ENCODE data around the gene ZNF41. TPM values are rescaled to one million over a fixed set of nuclear protein-coding genes. Genes with fewer than 3 reads are reported as not detected.

Gene ZNF41
- total and polyA plus RNA-seq, 2 of the 8 experiments (the other 6 are each of a cell fraction or from before 2014, with no cell fraction given), result 1.8 to 5.3 TPM

- Histone ChIP-seq H3K56ac (replicated peaks; ENCODE audit: insufficient read length, low read depth, low read length) (no peak overlapping the region), H2AK5ac (ENCODE audit: low read depth, low read length) (no peak overlapping the region), H4K91ac (replicated peaks; ENCODE audit: insufficient read length, low read length) (no peak overlapping the region), H3K18ac (ENCODE audit: extremely low read depth, low read length) (no peak overlapping the region), H2BK15ac (ENCODE audit: low read length) (no peak overlapping the region), H2BK12ac (ENCODE audit: low read depth, low read length) (no peak overlapping the region), H3K79me1 (ENCODE audit: low read depth, low read length) (no peaks in the 10 kb centered on the region), H2BK5ac (ENCODE audit: low read depth, low read length) (no peak overlapping the region), H2AFZ (ENCODE audit: low read length) (no peak overlapping the region), H3K4ac (replicated peaks; ENCODE audit: insufficient read length, low read depth, low read length) (no peak overlapping the region), H4K8ac (ENCODE audit: extremely low read depth, insufficient read depth, low read length) (no peak overlapping the region), H2BK20ac (ENCODE audit: low read length) (no peak overlapping the region), H4K20me1 (replicated peaks in 1 of 2; ENCODE audit: control insufficient read depth in 1 of 2, insufficient read depth in 2 of 2, low read length in 2 of 2) (no peaks in the 10 kb centered on the region), H3K23ac (ENCODE audit: insufficient read length) (no peak overlapping the region), H3K36me3 (ENCODE audit: control insufficient read depth in 2 of 4, insufficient read depth in 4 of 4, low read length in 3 of 4) (no peaks in the 10 kb centered on the region; a peak in 2 of 8 replicates), H3K4me3 (ENCODE audit: extremely low read depth in 1 of 4, insufficient read depth in 2 of 4, low read depth in 3 of 4, low read length in 4 of 4) (no peak overlapping the region), H3K4me1 (replicated peaks in 1 of 4; ENCODE audit: control insufficient read depth in 3 of 4, insufficient read depth in 4 of 4, low read length in 3 of 4) (no peaks in the 10 kb centered on the region; a peak in 1 of 7 replicates), H3K79me2 (ENCODE audit: control insufficient read depth in 1 of 2, insufficient read depth in 2 of 2, low read length in 2 of 2) (no peaks in the 10 kb centered on the region), H3K9ac (replicated peaks in 1 of 4; ENCODE audit: extremely low read depth in 1 of 4, low read depth in 3 of 4, low read length in 3 of 4) (no peak overlapping the region), H4K5ac (ENCODE audit: insufficient read length, low read depth, low read length) (no peak overlapping the region), H3K23me2 (ENCODE audit: low read depth, low read length) (no peaks in the 10 kb centered on the region), H3K27me3 (replicated peaks in 1 of 4; ENCODE audit: control insufficient read depth in 3 of 4, extremely low read depth in 1 of 4, insufficient read depth in 3 of 4, low read length in 3 of 4) (no peaks in the 10 kb centered on the region), H3K4me2 (ENCODE audit: insufficient read depth in 1 of 2, low read depth in 2 of 2, low read length in 2 of 2) (no peak overlapping the region), H2BK120ac (replicated peaks; ENCODE audit: low read depth, low read length) (no peak overlapping the region), H3K9me3 (ENCODE audit: insufficient read depth in 2 of 2, low read depth in 1 of 2, low read length in 1 of 2) (no peaks in the 10 kb centered on the region), H3K27ac (ENCODE audit: low read depth, low read length) (no peak overlapping the region), H3K14ac (ENCODE audit: insufficient read length) (no peak overlapping the region)
- CTCF ChIA-PET (ENCODE audit: partially characterized antibody), result no interaction called here
- no peak for FAIRE-seq
- 100% methylated on average over 1 of the region's 1 CpG; no CpG with 5 or more reads in 1 of the 2 experiments for WGBS, 2 experiments (ENCODE audit: extremely low coverage in 1 of 2, insufficient coverage in 1 of 2, insufficient read length in 1 of 2, insufficient replicate concordance in 2 of 2, low coverage in 1 of 2, low lambda C conversion rate in 2 of 2, missing lambda C conversion rate in 1 of 2)
- POLR2A ChIA-PET (ENCODE audit: partially characterized antibody), result interaction anchor here (0.9 to 1.3 kb wide), 2 partner anchors 11 to 479 kb away, joined by 3 to 4 read pairs; no protein-coding TSS in a partner anchor
- DNase-seq (ENCODE audit: low read depth in 1 of 2, low spot score in 2 of 2), result no peak
- TF ChIP-seq POU5F1 (IDR thresholded peaks at IDR 0.05; ENCODE audit: low read depth, low read length) (no peak), CEBPB (IDR thresholded peaks at IDR 0.05; ENCODE audit: low read depth, low read length) (no peak), GTF2F1 (IDR thresholded peaks at IDR 0.05; ENCODE audit: borderline replicate concordance, low read depth, low read length) (no peak), CBX5 (IDR thresholded peaks at IDR 0.05; ENCODE audit: low read depth, low read length) (no peak), SRF (IDR thresholded peaks at IDR 0.05; ENCODE audit: low read depth, low read length) (no peak)
Observed at GRCh38 chrX:47460561-47460960, 22.5 kb downstream of the ZNF41 start.

Measured in H1 (cell line).